Right ventricle myocardium superior (tissue), 1 donor: Measurements from ENCODE around the gene F8. TPM values are rescaled to one million over a fixed set of nuclear protein-coding genes. Genes with fewer than 3 reads are reported as not detected.
"Not testable (repeated sequence)": the region's sequence is repeated elsewhere in the genome, so short reads cannot be mapped to it uniquely, and the experiment has no call there.

Source experiments
- ATAC-seq: fragments of 200-7000 bp; cut with Tn5 transposase; one replicate; pipeline ENCODE4 v1.9.1; 2020; ENCODE audit warnings: mild to moderate bottlenecking; ENCODE audit not compliant: poor library complexity
- DNase-seq: peaks from one replicate; pipeline ENCODE4 v3.0.0-alpha.2; 2020
- intact Hi-C: fragments of 100-400 bp; cut with DNase I; formaldehyde crosslinking; loops from one replicate; pipeline ENCODE4 v1.11.2; 2022
- total RNA-seq: library from RNA; stranded (reverse); fragmentation: NEBNext Ultra II Directional; extraction: Animal tissue kit (Norgen Biotek cat#: 25700); gene quantifications from one replicate; pipeline ENCODE4 v1.2.1, GENCODE V29; 2021
- donor health status: DM: no; HTN: yes; CAD: no; lungs with severe emphysema.

Gene F8
- total RNA-seq, 1 donor from 2014 or later: 38.9 TPM

DNA sequence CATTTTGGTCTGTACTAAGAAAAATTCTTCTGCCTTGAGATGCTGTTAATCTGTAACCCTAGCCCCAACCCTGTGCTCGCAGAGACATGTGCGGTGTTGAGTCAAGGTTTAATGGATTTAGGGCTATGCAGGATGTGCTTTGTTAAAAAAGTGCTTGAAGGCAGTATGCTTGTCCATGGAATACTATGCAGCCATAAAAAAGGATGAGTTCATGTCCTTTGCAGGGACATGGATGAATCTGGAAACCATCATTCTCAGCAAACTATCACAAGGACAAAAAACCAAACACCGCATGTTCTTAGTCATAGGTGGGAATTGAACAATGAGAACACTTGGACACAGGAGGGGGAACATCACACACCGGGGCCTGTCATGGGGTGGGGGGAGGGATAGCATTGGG, 112.5 kb downstream of the F8 start:
- DNase-seq, ATAC-seq, intact Hi-C loops: not testable (repeated sequence)

DNA sequence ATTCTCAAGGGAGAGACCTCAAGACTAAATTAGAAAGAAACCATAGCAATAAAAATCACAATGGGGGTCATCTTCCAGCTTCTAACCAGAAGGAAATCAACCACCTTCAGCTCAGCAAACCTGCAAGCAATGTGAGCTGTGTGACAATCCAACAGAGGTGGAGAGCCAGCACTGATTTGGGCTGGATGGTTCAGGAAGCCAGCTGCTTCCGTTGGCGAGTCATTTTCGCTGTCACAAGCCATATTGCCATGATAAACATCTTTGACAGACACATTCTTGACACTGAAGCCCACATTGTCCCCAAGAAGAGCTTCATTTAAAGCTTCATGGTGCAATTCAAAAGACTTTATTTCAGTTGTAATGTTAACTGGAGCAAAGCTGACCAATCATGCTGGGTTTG, 113.7 kb downstream of the F8 start:
- intact Hi-C loops: no loop called here
- ATAC-seq (no peak), DNase-seq (no peak)

DNA sequence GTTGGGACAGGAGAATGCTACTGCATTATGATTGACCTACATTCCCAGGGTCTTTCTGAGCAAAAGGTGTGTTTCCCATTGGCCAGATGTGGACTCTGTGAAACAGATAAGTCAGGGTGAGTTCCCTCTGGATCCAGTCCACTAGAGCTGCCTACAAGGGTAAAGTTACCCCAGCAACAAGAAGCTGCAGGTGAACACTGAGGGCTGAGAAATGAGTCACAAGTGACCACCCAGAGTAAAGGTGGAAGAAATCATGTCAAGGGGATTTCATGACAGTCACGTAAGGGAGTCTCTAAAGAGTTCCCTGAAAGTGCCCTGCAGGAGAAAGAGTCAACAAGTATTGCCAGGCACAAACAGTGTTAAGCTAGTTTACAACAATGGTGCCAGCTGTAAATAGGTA, 120.1 kb downstream of the F8 start:
- intact Hi-C loops: no loop called here
- DNase-seq: no peak
- no peak for ATAC-seq

DNA sequence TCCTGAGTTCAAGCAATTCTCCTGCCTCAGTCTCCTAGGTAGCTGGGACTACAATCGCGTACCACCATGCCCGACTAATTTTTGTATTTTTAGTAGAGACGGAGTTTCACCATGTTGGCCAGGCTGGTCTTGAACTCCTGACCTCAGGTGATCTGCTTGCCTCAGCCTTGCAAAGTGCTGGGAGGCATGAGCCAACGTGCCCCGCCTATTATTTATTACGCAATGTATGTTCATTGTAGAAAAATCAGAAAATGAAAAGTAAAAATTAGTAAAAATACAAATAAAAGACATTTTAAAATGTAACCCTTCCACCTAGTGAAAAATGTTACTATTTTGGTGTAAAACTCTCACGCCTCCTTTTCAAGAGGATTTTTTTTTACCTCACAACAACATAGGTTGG, 122.2 kb downstream of the F8 start:
- intact Hi-C loops: no loop called here
- ATAC-seq (no peak), DNase-seq (no peak)

DNA sequence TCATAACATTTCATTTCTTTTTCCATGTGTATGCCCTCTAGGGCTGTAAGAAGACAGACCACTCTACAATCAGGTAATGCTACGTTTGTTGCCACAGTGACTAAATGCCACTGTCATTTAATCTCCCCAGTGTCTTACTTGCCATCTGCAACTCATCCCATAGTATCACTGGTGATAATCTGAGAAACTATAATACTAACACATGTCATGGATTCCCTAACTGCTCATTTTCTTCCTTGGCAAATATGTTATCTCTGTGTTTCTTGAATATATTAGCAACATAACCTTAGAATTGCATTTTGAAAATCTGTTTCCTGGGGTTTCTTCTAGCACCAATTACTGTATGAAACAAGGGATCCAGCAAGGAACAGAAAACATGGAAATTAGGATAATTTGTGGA, 130.2 kb downstream of the F8 start:
- intact Hi-C loops: no loop called here
- DNase-seq: no peak
- no peak for ATAC-seq

DNA sequence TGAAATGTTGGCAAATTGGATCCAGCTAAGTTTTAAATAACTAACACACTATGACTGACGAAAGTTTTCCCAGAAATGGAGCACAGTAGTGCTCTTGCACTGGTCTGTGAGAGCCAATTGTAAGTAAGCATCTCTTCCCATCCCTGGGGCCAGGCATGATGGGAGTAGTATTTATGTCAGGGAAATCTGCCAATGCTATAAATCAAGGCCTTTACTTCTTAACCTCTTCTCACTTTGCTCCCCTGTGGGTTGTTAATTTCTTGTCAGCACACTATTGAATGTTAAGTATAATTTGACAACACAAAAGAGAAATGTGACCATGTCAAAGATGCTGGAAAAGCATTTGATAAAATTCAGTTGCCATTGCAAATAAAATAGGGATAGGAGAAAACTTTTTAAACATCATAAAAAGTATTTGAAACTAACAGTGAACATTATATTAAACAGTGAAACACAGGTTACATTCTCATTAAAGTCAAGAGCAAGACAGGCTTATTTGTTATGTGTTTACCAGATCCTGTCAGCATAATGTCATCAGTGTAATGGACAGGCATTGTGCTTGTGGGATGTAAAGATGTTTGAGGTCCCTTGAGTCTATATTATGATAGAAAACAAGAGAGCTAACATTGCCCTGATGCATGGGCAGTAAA, 131.4 kb downstream of the F8 start:
- ATAC-seq (no peak), DNase-seq (no peak)
- intact Hi-C loops: no loop called here

DNA sequence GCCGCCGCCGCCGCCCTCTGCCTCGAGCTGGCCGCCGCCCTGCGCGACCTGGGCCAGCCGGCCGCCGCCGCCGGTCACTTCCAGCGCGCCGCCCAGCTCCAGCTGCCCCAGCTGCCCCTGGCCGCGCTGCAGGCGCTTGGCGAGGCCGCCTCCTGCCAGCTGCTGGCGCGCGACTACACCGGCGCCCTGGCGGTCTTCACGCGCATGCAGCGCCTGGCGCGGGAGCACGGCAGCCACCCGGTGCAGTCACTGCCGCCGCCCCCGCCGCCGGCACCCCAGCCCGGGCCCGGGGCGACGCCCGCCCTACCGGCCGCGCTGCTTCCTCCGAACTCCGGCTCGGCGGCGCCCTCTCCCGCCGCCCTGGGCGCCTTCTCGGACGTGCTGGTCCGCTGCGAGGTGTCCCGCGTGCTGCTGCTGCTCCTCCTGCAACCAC, 135.7 kb downstream of the F8 start:
- DNase-seq, intact Hi-C loops: not testable (repeated sequence)
- ATAC-seq: peak; percentile 71

DNA sequence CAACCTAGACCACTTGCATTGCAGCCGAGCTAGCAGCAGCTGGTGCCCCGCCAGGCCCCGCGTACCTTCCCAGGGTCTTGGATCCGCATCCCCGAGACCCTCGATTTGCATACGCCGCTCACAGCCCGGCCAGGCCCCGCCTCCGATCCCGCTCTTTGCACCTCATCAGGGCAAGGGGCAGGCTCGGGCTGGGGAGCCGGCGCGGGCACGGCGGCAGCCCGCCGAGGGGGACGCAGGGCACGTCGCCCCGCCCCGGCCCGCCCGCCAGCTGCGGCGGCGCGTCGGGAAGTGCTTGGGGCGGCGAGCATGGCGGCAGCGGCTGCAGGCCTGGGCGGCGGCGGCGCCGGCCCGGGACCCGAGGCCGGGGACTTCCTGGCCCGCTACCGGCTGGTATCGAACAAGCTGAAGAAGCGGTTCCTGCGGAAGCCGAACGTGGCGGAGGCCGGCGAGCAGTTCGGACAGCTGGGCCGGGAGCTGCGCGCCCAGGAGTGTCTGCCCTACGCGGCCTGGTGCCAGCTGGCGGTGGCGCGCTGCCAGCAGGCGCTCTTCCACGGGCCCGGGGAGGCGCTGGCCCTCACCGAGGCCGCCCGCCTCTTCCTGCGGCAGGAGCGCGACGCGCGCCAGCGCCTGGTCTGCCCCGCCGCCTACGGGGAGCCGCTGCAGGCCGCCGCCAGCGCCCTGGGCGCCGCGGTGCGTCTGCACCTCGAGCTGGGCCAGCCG, 136.3 kb downstream of the F8 start, which contains the start of gene F8A1:
Gene F8A1, plus strand, starts transcription at position 287 of the 720 bp plus-strand sequence. Its CDS starts 20 bp downstream, at position 307.
- DNase-seq: peak; percentile 79
- intact Hi-C loops: not testable (repeated sequence)
- ATAC-seq: peak; percentile 92

DNA sequence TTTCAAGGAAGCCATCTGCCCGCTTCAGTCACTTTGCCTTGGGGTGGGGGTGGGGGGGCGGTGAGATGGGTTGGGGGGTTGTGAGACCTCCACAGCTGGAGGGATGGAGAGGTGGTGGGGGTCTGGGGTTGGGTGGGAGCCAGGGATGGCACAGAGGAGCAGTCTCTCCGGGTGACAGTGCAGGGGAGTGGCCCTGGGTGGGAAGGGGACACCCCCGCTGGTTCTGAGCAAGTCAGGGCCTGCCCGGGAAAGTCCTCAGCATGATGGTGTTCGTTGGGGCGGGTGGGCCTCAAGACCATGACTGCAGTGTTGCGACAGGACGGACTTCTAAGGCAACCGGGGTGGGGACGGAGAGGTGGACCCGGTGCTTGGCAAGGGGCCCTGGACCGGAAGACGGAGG, 137.0 kb downstream of the F8 start:
- intact Hi-C loops, DNase-seq: not testable (repeated sequence)
- ATAC-seq: peak; percentile 26

DNA sequence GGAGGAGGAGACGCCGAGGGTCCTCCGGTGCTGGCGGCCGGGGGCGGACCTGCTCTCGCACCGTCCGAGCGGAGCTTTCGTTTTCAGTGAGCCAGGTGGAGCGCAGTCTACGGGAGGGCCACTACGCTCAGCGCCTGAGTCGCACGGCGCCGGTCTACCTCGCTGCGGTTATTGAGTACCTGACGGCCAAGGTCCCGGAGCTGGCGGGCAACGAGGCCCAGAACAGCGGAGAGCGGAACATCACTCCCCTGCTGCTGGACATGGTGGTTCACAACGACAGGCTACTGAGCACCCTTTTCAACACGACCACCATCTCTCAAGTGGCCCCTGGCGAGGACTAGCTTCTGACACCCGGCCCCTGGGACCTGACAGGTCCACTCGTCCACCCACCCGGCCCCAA, 137.5 kb downstream of the F8 start:
- ATAC-seq, DNase-seq, intact Hi-C loops: not testable (repeated sequence)

DNA sequence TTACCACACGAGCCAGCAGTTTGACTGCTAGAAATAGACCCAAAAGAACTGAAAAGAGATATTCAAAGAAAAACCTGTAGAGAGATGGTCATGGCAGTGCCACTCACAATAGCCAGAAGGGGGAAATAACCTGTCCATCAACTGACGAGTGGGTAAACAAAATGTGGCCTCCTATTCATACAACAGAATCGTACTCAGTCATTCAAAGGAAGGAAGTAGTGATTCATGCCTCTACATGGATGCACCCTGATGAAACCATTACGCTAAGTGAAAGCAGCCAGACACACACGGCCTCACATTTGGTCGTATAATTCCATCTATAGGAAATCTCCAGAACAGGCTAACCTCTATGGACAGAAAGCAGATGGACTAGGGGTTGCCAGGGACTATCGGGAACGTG, 138.5 kb downstream of the F8 start:
- DNase-seq, intact Hi-C loops, ATAC-seq: not testable (repeated sequence)

DNA sequence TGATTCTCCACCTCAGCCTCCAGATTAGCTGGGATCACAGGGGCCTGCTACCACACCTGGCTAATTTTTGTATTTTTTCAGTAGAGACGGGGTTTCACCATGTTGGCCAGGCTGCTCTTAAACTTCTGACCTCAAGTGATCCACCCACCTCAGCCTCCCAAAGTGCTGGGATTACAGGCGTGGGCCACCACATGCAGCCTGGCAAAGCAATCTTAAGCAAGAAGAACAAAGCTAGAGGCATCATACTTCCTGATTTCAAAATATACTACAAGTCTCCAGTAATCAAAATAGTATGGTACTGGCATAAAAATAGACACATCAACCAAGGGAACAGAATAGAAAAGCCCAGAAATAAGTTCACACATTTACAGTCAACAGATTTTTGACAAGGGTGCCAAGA, 149.2 kb downstream of the F8 start:
- ATAC-seq (no peak), DNase-seq (no peak)
- intact Hi-C loops: no loop called here

DNA sequence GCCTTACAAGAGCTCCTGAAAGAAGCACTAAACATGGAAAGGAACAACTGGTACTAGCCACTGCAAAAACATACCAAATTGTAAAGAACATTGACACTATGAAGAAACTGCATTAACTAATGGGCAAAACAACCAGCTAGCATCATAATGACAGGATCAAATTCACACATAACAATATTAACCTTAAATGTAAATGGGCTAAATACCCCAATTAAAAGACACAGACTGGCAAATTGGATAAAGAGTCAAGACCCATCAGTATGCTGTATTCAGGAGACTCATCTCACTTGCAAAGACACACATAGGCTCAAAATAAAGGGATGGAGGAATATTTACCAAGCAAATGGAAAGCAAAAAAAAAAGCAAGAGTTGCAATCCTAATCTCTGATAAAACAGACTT, 154.0 kb downstream of the F8 start:
- ATAC-seq, intact Hi-C loops, DNase-seq: not testable (repeated sequence)

DNA sequence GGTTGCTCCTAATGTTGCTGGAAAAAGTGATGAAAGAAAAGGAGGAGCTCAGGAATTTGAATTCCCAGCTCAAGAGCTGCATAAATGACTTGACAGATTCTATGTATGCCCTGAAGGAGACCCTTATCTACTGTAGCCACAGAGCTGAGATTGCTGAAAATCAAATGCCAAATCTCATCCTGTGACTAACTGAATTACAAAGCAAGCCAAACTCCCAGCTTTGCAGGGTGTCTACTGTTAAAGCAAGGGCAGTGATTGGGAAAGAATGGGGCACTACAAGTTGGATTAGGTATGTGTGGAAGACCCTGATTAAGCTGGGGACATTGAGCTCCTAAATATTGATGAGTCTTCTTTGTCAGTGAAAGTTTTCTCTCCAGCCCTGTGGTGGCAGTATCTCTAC, 167.3 kb downstream of the F8 start:
- no peak for DNase-seq
- no peak for ATAC-seq
- intact Hi-C loops: no loop called here

DNA sequence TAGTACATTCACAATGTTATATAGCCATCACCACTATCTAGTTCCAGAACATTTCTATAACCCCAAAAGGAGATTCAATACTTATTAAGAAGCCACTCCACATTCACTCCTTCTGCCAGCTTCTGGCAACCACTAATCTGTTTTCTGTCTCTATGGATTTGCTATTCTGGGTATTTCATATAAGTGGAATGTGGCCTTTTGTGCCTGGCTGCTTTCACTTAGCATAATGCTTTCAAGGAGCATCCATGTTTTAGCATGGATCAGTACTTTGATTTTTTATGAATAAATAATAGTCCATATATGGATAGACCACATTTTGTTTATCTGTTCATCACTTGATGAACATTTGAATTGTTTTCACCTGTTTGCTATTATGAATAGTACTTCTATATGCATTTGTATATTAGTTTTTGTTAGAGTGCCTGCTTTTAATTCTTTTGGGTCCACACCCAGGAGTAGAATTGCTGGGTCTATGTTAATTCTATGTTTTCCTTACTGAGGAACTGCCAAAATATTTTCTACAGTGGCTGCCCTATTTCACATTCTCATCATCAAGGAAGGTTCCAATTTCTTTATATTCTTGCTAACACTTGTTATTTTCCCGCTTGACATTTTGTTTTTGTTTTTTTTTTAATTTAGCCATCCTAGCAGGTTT, 171.4 kb downstream of the F8 start:
- intact Hi-C loops: no loop called here
- ATAC-seq (no peak), DNase-seq (no peak)

DNA sequence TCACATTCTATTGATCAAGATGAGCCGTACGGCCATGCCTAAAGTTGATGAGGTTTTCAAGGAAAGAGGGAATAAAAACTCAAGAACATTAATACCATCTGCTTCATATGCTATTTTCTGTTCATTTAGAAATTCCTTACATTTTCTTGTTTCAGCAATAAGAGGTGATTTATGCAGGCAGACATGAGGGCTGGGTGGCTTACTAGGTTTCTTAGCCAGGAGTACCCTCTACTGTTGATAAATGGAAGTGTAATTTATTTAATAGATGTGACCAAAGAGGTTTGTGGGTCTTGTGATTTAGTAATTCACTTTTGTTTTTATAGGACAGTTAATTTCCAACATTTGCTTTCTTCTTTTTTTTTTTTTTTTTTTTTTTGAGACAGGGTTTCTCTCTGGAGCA, 181.7 kb downstream of the F8 start:
- no peak for ATAC-seq
- intact Hi-C loops: no loop called here
- no peak for DNase-seq

DNA sequence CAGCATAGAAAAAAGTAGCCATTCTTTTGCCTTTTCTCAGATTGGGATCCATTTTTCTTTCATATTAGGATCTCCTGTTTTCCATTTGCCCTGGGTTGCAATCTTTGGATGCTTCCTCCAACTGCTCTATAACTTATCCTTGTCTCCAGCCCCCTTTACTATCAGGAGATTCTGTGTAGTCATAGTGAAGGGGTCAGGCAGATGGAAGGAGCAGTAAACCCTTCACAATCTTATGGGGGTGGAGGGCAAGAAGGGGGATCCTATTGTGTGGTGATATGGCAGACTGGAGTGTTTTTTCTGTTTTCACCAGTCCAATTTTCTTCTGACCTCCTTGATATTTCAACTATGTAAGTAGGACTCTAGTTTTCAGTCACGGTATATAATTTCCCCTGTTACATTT, 186.4 kb downstream of the F8 start:
- no peak for DNase-seq
- ATAC-seq: no peak
- intact Hi-C loops: no loop called here

DNA sequence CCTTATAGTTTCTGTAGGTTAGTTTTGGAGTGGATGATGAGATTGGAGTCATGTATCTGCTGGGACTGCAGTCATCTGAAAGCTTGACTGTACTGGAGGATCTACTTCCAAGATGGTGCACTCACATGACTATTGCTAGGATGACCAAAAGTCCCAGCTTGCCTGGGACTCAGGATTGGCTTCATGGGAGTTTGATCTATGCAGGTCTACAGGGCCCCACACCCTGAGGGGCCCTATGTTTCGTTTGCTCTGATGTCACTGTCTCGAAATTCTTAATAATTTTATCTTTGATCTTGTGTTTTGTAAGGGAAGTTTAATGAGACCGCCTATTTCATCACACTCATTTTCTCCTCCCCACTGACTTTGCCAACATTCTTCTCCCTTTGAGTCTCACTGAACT, 188.0 kb downstream of the F8 start, which contains the start of gene SMIM9:
Gene SMIM9, minus strand, starts transcription at position 101 of the 400 bp plus-strand sequence. CDS start 3,806 bp downstream, outside the sequence.
- intact Hi-C loops: no loop called here
- no peak for ATAC-seq
- DNase-seq: no peak

DNA sequence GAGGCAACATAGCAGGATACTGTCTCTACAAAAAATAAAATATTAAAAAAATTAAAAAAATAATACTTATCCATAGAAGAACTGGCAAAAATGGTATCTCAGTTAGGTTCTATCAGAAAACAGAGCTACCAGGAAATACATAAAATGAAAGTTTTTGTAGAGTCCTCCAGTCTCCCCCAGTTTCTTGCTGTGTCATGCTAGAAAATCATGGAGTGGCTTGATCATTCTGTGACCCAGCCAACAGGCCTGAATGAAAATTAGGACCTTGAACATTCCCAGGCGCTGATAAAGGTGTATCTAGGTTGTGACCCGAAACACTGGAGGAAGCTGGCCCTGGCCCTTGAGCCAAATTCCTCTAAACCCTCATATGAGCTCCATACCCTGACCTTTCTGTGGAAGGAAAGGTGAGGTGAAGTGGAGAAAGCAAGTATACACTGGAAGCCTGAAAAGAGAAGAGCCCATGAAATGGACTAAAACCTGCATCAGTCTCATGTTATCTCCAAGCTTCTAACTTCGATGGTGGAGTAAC, 188.7 kb downstream of the F8 start:
- ATAC-seq (no peak), DNase-seq (no peak)
- intact Hi-C loops: no loop called here
